ENCODE measurements around the gene PELI3.
"Not testable (repeated sequence)": the region's sequence is repeated elsewhere in the genome, so short reads cannot be mapped to it uniquely, and the experiment has no call there.

The PELI3 gene, protein sequence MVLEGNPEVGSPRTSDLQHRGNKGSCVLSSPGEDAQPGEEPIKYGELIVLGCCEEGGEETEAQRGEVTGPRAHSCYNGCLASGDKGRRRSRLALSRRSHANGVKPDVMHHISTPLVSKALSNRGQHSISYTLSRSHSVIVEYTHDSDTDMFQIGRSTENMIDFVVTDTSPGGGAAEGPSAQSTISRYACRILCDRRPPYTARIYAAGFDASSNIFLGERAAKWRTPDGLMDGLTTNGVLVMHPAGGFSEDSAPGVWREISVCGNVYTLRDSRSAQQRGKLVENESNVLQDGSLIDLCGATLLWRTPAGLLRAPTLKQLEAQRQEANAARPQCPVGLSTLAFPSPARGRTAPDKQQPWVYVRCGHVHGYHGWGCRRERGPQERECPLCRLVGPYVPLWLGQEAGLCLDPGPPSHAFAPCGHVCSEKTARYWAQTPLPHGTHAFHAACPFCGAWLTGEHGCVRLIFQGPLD

DNA sequence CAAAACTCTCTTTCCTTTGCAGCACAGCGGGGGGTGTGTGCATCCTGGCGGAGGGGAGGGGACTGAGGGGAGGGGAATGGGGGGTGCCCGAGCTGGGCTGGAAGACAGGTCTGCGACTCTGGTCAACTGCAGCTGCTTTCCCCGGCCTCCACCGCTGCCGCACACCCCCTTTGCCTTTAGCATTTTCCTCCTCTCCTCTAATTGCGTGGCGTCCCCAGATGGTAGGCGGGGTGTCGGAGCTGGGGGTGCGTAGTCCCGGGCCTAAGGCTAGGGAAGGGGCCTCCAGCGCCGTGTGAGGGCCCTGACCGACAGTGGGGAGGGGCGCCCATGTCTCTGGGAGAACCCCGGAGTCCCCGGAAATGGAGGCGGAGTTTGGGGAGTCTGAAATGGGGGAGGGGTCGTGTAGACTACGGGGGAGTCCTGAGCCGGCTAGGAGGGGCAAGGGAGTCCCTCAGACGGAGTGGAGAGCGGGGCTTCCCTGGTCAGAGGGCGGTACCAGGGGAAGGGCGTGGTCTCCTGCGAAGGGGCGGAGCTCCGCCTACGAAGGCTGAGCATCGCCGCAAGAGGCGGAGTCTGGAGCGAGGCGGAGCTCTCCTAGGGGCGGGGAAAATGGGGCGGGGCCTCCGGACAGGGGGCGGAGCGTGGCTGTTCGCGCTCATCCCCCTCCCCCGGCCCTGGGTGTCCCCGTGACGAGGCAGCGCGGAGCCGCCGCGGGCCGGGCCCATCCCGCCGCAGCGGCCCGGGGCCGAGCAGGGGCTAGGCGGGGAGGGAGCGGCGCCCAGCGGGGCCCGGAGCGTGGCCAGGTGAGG lies at the start of gene PELI3:
Gene PELI3, plus strand, starts transcription at position 681 of the 809 bp plus-strand sequence. CDS start 1,224 bp downstream, outside the sequence.
- DNase-seq (ENCODE audit: low spot score) (peak; percentile 96), FAIRE-seq (no peak)

DNA sequence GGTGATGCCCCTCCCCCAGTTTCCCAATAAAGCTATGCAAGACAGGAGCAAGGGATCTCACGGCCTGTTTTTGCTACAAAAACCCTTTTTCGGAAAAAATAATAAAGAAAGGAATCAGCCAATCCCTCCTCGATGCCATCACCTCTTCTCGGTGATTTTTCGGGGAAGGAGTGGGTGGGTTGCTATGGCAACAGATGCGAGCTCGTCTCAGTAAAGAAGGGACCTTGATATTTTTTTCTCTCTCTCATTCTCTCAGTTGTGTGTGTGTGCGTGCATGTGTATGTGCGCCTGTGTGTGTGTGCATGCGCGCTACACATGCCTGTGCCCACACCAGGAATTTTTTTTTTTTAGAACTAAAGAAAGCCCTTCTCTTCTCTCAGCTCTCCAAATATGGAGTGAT lies 49.7 kb upstream of the PELI3 start:
- no peak for DNase-seq (ENCODE audit: low spot score)
- FAIRE-seq, result no peak

DNA sequence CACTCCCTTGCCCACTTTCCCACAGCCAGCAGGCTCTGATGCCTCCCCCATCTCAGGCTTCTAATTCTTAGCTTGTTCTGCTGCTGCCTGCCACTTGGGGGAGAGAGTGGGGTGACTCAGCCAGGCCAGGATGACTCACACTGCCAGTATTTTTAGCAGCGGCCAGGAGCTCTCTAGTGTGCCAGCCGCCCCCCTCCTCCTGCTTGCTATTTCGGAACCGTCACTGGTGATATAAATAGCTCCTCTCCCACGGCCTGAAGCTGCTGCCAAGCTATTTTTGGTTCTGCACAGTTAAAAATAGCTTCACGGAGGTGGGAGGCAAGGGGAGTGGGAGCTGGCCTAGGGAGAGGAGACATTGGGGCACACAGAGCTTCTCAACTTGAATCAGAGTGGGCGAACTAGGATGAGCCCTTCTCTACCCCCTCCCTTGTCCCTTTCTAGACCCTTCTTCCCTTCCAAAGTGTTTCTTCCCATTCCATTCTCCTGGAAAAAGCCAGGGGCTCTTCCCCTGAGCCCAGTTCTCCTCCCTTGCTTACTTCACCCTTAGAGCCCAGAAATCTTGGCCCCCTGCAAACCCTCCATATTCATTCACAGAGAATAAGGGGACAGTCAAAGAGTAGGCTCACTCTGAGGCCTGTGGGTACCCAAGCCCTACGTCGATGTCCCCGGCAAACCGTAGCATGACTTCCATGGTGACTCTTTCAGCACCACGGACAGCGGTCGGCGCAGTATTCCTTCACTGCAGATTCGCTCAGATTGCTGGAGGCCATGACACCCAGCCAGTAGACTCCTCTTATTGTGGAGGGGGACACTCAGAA lies 48.3 kb upstream of the PELI3 start:
- FAIRE-seq (peak; percentile 55), DNase-seq (ENCODE audit: low spot score) (peak; percentile 96)

DNA sequence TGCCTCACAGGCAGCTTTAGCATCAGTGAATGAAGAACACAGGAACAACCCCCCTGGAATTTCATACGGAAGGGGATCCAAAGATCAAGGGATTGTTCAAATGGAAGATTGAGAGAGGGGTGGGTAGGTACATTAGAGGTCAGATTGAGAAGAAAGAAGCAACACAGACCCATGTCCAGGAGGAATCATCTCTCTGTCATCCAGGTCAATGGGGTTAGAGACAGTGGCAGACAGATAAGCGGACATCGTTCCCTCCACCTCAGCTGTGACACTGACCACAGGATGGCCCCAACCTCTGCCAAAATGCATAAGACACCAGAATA lies 47.8 kb upstream of the PELI3 start:
- FAIRE-seq (no peak), DNase-seq (ENCODE audit: low spot score) (no peak)

DNA sequence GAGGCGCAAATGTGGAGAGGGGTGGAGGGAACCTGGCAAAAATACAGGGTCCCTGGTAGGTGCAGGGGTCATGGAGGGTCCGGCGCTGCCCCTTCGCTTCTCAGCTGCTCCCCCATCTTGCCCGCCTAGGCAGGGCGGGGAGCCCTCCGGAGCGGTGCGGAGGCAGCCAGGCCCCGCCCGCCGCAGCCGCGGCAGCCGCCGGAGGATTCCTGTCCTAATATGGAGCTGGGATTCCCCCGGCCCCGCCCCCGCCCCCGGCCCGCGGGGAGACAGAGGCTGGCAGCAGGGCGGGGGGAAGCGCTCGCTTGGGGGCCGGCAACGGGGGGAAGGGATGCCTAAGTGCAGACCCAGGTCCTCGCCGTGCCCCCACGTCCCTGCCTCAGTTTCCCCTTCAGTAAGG lies 46.9 kb upstream of the PELI3 start:
- FAIRE-seq, result no peak

DNA sequence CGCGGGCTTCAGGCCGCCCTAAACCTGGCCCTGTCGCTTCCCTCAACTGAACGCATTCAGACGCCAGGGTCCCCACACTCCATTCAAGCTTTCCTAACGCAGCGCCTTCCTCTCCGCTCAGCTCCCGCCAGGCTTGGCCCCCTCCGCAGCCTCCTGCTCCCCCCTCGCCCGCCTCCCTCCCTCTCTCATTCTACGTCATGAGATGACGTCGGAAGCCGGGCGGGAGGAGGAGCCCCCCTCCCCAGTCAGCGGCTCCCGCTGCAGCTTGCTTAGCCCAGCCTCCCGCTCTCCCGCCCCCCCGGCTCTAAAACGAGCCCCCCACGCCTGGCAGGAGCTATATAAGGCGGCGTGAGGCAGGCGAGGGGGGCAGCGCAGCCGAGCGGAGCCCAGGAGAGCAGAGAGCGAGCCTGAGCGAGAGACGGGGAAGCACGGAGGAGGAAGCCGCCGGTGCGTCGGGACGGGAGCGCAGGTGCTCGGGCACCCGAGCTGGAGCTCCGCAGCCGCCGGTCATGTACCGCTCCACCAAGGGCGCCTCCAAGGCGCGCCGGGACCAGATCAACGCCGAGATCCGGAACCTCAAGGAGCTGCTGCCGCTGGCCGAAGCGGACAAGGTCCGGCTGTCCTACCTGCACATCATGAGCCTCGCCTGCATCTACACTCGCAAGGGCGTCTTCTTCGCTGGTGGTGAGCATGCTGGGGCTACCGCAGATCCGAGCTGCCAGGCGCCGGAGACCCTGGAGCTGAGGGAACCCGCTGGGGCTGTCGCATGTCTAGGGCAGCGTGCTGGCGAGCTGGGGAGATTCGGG lies 45.8 kb upstream of the PELI3 start, which contains the start of gene NPAS4:
Gene NPAS4, plus strand, starts transcription at position 365 of the 806 bp plus-strand sequence. Its CDS starts 145 bp downstream, at position 510.
- FAIRE-seq (no peak), DNase-seq (ENCODE audit: low spot score) (no peak)

More for the DNA sequence above, 46.9 kb upstream of the PELI3 start:
- DNase-seq (ENCODE audit: low spot score), result no peak

DNA sequence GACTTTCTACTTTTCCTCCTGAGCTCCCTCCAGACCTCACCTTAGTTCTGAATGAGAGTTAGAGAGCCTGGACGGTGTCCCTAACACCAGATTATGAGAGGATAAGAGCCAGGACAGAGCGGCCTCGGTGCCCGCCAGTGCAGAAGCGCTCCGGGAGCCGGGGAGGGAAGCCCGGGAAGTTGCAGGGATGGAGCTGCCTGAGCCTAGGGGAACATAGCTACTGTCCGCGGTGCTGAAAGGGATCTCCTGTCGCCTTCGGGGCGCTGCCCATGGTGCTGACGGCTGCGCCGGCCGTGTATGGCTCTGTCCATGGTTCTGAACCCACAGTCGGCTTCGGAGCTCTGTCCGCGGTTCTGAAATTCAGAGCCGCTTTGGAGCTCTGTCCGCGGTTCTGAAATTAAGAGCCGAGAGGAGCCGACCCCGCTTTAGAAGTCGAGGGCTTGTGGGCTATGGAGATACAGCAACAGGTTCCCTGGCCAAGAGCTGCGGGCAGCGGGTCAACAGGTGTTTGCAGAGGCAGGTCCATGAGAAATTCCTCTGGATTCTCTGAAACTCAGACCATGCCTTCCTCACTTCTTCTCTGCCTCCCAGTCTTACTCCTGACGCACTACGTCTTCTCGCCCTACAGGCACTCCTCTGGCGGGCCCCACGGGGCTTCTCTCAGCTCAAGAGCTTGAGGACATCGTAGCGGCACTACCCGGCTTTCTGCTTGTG lies 45.1 kb upstream of the PELI3 start:
- DNase-seq (ENCODE audit: low spot score) (peak; percentile 91), FAIRE-seq (peak; percentile 93)

DNA sequence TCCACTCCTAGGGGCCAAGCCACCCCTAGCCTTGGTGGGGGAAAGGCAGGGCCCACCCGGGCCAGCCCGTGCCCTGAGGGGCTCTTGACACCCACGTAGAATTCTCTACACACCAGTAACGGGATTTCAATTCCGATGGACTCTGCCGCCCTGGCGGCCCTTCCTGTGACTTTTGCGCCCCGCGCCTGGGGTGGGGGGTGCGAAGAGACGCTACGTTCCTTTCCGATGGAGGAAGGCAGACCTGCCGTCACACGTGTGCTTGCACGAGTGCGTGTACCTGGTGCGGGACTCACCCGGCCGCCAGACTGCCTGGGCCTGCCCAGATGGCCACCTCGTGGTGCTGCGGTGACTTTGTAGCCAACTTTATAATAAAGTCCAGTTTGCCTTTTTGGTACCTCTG lies 40.4 kb upstream of the PELI3 start:
- no peak for FAIRE-seq
- no peak for DNase-seq (ENCODE audit: low spot score)

DNA sequence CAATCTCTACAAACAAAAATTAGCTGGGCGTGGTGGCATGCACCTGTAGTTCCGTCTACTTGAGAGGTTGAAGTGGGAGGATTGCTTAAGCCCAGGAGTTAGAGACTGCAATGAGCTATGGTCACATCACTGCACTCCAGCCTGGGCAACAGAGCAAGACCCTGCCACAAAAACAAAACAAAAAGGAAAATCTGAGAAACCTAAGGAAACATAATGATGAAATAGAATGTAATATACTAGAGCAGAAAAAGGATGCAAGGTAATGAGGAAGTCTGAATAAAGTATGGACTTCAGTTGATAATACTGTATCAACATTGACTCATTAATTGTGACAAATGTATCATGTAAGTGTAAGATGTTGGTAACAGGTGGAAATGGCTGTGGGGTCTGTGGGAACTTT lies 37.8 kb upstream of the PELI3 start:
- FAIRE-seq, result no peak
- DNase-seq (ENCODE audit: low spot score), result no peak

DNA sequence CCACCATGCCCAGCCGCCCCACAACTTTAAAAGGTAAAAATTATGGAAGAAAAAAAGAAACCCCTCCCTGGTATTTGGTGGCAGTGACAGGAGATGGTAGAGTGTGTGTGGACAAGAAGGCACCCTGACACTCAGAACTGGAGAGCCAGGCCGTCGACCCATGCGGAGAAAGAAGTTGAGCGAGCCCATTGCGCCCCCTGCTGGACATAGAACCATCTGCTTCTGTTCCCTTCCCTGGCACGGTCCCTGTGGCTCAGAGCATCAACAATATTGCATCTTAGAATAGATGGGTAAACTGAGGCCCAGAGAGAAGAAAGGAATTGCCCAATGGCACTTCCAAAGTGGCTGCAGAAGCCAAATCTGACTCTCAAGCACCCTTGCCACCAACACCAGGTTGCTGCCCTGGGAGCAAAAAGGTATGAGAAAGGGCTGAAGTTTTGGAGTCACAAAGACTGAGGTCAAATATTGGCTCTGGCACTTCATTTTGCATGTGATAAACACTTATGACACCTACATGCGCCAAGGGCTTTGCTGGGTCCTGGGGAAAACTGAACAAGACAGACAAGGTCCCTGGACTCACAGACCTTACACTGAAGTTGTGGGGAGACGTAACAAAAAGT lies 36.6 kb upstream of the PELI3 start:
- FAIRE-seq (no peak), DNase-seq (ENCODE audit: low spot score) (peak; percentile 75)

DNA sequence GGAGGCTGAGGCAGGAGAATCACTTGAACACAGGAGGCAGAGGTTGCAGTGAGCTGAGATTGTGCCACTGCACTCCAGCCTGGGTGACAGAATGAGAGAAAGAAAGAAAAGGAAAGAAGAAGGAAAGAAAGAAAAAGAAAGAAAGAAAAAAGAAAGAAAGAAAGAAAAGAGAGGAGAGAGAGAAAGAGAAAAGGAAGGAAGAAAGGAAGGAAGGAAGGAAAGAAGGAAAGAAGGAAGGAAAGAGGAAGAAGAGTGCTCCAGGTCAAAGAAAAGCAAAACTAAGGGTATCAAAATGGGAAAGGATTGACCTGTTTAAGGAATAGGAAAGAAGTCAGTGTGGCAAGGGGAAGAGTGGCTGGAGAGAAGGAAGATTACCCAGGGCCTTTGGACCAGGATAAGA lies 35.4 kb upstream of the PELI3 start:
- DNase-seq (ENCODE audit: low spot score); FAIRE-seq: not testable (repeated sequence)

DNA sequence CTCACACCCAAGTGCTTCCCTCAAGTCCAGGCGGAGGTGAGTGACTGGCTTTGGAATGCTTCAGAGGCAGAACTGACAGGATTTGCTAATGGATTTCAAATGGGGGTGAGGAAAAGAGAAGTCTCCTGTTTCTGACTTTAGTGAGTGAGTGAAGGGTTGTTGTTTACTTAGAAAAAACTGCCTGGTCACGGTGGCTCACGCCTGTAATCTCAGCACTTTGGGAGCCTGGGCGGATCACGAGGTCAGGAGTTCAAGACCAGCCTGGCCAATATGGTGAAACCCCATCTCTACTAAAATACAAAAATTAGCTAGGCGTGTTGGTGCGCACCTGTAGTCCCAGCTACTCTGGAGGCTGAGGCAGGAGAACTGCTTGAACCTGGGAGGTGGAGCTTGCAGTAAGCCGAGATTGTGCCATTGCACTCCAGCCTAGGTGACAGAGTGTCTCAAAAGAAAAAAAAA lies 34.8 kb upstream of the PELI3 start:
- FAIRE-seq; DNase-seq (ENCODE audit: low spot score): not testable (repeated sequence)

DNA sequence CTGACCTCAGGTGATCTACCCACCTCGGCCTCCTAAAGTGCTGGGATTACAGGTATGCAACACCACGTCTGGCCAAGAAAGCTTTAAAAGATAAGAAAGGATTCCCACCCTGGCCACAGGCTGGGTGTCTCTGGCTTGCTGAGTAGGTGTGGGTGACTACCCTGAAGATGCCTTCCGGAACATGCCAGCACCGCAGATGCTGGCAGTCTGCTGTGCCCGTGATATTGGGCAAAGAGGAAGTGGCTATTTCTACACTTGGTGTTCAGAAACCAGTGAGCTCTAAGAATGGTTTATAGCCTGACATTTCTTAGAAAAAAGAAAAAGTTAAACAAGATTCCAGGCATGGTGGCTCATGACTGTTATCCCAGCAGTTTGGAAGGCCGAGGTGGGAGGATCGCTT lies 34.1 kb upstream of the PELI3 start:
- DNase-seq (ENCODE audit: low spot score), result no peak
- no peak for FAIRE-seq

DNA sequence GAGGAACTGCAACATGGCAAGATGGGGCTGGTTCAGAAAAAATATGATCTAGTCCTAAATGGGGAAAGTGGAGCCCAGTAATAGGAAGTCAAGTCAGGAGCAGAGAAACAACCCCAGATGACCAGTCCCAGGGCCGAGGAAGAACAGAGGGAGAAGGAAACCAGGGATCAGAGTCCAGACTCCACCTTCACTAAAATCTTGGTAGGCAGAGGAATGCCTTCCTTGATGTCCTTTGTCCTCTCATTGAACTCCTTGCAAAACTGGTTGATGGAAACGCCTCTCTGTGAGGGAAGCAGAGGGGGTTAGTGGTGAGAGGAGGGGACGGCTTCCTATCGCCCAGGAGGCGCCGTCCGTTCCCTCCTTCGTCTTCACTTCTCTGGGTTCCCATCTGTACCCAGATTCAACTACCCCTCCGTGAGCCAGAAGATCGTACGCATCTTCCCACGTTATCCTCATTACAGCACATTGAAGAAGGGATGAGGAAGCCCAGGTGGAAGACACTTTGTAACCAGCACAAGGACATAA lies 28.7 kb upstream of the PELI3 start:
- no peak for DNase-seq (ENCODE audit: low spot score)
- no peak for FAIRE-seq

DNA sequence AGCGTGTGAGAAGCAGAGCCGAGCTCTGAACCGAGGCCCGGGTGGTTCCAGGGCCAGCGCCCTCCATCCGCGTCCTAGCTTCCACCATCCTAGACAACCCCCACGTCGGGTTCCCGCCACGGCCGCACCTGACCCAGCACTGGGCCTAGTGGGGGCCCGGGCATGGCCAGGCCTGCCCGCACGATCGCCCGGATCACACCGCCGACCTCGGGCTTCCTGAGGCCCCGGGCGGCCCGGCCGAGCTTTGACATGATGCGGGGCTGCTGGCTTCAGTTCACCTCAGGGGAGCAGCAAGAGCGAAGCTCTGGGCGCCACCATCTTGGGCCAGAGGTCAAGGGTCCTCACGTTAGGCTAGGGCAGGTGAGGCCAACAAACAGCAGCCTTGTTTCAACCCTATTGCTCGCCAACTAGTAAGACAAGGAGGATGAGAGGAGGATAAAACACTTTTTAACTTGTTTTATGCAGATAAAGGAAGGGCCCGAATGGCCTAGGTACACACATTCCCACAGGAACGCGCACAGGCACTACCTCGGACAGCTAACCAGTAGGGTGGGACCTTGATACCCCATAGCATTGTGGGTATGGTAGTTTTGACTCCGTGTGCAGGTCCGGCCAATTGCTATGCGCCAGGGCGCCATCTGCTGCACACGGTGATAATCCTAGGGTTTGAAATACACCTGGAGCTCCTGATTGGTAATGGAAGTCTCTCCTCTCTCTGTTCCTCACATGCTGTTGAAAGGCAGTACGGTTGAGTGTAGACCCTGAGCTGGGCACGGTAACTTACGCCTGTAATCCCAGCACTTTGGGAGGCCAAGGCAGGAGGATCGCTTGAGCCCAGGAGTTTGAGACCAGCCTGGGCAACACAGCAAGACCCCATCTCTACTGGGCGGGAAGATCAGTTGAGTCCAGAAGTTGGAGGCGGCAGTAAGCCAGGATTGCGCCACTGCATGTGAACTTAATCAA lies 27.9 kb upstream of the PELI3 start, which contains the start of gene MRPL11:
Gene MRPL11, minus strand, starts transcription at position 345 of the 963 bp plus-strand sequence. Its CDS starts 94 bp downstream, at position 251.
- FAIRE-seq (peak; percentile 82), DNase-seq (ENCODE audit: low spot score) (peak; percentile 94)

DNA sequence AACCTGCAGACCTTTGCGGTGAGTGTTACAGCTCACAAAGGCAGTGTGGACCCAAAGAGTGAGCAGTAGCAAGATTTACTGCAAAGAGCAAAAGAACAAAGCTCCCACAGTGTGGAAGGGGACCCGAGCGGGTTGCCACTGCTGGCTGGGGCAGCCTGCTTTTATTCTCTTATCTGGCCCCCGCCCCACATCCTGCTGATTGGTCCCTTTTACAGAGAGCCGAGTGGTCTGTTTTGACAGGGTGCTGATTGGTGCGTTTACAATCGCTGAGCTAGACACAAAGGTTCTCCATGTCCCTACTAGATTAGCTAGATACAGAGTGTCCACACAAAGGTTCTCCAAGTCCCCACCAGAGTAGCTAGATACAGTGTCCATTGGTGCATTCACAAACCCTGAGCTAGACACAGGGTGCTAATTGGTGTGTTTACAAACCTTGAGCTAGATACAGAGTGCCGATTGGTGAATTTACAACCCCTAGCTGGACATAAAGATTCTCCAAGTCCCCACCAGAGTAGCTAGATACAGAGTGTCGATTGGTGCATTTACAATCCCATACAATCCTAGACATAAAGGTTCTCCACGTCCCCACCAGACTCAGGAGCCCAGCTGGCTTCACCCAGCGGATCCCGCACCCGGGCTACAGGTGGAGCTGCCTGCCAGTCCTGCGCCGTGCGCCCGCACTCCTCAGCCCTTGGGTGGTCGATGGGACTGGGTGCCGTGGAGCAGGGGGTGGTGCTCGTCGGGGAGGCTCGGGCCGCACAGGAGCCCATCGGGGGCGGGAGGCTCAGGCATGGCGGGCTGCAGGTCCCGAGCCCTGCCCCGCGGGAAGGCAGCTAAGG lies 26.4 kb upstream of the PELI3 start:
- DNase-seq (ENCODE audit: low spot score); FAIRE-seq: not testable (repeated sequence)

DNA sequence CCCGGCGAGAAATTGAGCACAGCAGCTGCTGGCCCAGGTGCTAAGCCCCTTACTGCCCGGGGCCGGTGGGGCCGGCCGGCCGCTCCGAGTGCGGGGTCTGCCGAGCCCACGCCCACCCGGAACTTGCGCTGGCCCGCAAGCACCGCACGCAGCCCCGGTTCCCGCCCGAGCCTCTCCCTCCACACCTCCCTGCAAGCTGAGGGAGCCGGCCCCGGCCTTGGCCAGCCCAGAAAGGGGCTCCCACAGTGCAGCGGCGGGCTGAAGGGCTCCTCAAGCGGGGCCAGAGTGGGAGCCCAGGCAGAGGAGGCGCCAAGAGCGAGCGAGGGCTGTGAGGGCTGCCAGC lies 25.8 kb upstream of the PELI3 start:
- FAIRE-seq; DNase-seq (ENCODE audit: low spot score): not testable (repeated sequence)
